NCI-H1436 treated with DMSO at 0.1 percent for 48 hours (cell line): ENCODE data around the gene WBP11.

Experiments used
- DNase-seq: peaks from one replicate; lab custom pipeline; 2025; lab: John Stamatoyannopoulos, UW

The WBP11 gene

DNA sequence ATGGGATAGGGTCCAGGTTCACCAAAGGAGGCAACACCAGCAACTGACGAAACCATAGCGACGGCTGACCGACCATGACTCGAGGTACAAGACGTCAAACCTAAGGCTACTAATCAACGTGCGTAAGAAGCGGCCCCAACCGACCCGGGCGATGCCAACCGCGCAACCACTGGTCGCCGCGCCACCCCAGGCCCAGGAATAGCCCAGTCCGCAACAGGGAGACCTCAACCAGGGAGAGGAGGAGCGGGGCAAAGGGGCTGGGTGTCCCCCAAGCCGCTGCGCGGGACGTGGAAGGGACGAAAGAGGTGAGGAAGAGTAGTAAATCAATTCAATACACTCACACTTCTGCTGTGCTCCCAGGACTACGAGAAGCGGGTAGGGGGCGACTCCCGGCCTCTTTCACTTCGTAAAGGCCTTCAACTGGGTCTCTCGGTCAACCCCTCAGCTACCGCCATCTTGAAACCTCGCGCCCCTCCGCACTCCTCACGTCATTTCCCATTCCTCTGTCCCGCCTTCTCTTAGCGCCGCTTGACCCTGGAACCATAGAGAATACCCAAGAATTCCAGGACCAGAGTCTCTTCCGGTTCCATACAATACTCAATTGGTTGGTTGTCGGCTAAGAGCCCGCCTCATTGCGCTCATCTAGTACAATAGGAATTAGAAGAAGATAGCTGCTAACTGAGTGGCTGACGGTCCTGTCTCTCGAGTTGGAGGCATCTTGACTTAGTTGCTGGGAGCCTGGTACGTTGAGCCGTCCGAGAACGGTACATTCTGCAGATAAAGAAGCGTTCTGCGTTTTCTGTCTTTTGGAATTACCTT lies at the start of gene WBP11, which contains the start of gene C12orf60:
WBP11 (minus strand) TSS at position 468 of the 819 bp plus-strand sequence. CDS start 2,095 bp downstream, outside the sequence.
C12orf60 (plus strand) TSS at position 660 of the 819 bp plus-strand sequence. CDS start 19,266 bp downstream, outside the sequence.
- peak; percentile 98 for DNase-seq

DNA sequence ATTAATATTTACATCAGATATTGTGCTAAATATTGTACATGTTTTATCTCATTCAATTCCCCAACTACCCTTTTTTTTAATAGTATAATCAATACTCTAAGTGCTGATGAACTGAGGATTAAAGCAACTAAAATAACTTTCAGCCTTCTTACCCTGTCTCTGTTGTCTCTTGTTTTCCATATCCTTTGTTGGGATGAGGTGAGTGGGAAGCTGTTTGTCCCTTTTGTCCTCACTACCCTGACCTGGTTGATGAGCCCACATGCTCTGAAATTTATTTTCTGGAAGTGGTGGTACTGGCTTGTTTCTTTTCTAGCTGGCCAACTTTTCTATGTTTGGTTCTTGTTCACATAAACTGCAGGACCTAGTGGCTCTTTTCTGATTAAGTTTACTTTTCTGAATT lies 49.6 kb upstream of the WBP11 start:
- no peak for DNase-seq

DNA sequence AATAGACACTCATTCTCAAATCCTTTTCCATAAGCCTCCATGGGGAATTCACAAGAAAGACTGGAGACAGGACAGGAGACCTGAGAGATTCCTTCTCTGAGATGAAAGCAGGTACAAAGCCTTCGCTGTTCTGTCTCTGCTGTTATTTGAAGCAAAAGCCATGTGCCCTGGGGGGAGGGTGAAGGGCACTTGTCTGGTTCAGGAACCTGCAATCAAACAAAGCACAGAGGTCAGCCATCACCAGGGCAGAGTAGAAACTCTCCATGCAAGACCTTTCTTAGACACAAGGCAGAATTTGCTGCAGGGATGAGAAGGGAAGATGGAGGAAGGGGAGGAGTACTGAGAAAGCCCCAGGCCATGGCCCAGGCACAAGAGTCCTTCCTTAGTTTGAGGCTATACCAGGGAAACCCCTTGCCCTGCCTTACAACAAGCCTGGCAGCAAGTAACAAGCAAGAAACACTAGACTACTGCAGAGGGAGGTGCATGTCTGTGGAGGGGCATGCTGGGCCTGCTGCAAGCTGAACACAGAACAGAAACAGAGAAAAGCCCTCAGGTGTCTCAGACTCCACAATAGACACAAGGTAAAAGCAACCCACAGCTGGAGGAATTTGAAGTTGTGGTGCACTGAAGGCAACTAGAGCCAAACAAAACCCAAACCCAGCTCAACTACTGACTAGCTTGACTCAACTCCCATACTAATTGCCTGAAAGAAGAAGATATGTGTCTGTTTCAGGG lies 47.8 kb upstream of the WBP11 start:
- DNase-seq, result no peak

DNA sequence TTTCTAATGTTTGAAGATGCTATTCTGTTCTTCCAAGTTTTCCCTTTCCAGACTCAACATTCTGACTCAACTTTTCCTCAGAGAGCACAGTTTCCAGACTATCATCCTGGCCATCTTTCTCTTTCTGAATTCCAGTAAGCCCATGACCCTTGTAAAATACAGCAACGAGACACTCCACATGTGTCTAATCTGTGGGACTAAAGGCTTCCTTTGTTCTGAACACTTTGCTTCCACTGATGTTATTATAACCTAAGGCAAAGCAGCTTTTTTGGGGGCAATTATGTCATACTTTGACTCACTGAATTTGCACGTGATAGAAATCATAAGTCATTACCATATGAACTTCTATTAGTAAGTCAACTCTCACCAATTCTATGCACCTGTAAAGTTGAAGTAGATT lies 46.4 kb upstream of the WBP11 start:
- no peak for DNase-seq

DNA sequence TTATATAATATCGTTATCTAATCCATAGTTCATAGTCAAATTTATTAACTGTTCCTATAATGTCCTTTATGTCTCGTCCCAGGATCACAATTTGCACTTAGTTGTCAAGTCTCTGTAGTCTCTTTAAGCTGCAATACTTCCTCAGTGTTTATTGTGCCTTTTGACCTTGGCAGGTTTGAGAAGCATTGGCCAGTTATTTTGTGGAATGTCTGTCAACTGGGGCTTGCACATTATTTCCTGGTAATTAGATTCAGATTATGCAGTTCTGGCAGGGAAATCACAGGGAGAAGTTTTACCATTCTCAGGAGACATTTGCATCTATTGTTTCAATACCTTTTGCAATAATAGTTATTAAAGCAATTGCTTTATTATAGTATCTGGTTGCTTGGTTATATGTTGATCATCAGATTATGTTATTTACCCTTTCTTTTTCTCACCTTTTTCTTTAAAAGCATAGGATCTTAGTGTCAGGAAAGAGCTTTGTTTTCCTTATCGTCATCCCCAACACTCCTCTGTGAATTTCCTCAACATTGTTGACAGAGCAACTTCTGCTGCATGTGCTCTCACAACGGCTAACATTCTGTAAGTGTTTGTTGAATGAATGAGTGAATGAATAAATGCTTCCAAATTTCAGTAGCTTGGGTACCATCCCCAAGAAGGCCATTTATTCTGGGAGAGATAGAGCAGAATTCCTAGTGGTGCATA lies 43.8 kb upstream of the WBP11 start:
- DNase-seq, result no peak

DNA sequence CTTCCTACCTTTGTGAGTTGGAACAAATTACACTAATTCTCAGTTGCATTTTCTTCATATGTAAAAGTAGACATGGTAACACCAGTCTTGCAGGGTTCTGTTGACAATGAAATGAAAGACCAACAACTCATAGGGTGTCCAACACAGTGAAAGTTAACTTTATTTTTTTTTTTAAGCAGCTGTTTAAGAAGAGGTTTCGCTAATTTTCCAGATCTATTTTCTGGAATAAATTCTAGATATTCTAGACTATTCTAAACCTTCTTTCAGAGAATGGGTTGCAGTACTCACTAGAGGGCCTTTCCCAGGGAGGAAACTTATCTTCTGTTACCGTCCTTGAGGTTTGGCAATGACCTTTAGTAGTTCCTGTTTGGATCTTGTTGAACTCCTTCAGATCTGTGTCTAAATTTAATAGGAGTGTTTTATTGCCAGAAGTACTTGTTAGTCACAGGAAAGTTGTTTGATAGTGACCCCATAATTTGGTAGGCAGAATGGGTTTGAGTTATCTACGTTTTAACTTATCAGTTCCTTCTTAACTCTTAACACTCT lies 42.8 kb upstream of the WBP11 start:
- DNase-seq, result no peak

DNA sequence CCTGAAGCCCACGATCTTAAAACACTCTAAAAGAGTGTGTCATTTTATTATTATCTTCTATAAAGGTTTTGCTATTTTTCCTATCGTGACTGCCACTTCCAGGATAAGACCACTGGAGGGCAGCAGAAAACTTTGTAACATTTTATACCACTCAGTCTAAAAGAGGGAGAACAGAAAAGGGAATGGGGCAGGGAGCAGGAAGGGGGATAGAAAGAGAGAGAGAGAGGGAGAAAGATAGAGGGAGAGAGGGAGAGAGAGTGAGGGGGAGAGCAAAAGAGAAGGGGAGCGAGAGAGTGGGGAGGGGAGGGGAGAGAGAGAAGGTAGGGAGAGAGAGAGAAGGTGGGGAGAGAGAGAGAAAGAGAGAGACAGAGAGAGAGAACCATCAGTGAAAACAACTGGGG lies 42.1 kb upstream of the WBP11 start:
- DNase-seq, result no peak

DNA sequence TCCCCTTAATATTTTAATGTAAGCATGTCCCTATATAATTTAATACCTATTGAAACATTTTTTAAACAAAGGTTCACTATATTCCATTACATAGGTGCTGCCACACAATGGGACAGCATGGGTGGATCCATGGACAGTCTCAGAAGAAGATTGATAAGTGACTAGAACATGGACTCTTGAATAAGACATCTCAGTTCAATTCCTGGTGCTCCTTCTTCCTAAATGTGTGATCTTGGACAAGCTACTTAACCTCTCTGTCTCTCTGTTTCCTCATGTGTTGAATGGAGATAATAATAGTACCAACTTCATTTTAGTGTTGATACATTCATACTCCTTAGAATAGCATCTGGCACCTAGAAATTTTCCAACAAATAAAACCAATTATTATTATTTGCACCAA lies 41.1 kb upstream of the WBP11 start:
- no peak for DNase-seq

DNA sequence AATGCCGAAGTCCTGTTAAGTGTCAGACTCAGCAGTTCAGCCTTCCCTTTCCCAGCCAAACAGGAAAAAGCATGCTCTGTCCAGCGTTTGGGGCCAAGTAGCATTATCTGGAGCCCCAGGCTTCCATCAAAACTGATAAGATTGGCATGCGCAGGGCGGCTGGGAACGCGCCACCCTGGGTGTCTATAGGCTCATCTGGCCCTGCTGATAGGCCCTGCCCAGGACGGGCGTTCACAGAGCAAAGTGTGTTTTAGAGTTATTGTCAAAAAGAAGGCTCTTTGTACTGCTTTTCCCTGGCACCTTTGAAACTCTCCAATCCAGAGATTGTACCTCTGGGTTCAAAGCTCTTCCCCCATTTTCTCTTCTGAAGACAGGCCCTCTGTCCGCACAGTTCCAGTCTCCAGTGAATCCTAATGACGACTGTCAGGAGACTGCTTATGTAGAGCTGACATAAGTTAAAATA lies 40.2 kb upstream of the WBP11 start, which contains the start of gene ART4:
ART4 (minus strand) TSS at position 102 of the 463 bp plus-strand sequence. CDS start 413 bp downstream, outside the sequence.
- no peak for DNase-seq

DNA sequence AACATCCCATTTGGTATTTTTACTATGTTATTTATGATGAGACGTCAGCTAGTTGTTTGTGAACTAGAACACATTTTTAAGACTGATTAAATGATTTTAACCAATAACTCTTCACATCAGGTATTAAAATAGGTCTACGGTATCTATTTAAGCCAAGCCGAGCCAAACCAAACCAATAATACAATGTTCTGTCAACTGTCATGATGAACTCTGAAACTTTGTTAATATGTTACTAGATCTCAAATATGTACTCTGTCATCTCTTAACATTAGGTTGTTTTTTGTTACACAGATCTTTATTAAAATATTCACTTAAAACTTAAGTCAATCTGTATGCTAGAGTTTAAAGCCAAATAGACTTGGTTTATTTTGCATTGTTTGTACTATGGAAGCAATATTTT lies 39.0 kb upstream of the WBP11 start:
- DNase-seq, result no peak

DNA sequence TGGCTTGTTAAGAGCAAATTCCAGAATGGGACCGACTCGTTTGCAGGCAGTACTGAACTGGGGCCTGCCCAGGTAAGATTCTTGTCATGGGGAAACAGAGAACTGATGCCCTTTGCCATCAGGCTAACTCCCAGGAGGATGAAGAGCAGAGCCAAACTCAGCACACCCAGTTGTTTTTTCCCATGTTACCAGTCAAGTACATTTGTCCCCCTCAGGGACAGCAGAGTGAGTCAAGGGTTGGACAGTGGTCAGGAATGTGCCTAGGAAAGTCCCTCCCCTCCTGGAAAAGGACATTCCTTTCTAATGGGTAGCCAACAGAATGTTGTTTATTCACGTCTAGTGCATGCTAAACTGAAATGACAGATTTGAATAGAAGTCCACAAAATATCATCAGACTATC lies 38.5 kb upstream of the WBP11 start:
- DNase-seq, result no peak

DNA sequence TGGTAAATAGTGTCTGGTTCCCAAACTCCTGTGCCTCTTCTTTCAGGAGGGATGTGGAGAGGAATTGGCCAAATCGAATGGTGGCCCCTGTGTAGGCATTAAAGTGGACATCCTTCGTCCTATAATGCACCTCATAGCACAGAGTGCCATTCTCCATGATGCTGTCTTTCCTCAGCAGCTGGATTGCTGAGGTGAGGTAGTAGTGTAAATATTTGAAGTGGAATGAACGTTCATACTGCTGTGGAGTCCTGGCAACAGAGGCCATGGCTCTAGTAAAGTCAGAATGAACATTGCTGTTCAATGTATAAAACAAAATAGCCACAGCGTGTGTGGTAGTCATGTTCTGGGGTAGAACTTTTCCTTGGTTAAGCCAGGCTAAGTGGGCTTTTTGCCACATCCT lies 37.3 kb upstream of the WBP11 start:
- DNase-seq, result no peak

DNA sequence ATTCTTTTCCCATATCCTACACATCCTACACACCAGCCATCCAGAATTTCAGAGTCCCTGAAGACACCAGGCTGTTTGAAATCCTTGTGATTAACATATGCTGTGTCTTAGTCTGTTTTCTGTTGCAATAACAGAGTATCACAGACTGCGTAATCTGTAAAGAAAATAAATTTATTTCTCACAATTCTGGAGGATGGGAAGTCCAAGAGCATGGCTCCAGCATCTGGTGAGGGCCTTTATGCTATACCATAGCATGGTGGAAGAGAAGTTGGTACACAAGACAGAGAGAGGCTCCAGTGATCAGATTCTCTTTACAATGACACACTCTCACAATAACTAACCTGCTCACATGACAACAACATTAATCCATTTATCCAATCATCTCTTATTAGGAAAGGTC lies 36.0 kb upstream of the WBP11 start:
- no peak for DNase-seq

DNA sequence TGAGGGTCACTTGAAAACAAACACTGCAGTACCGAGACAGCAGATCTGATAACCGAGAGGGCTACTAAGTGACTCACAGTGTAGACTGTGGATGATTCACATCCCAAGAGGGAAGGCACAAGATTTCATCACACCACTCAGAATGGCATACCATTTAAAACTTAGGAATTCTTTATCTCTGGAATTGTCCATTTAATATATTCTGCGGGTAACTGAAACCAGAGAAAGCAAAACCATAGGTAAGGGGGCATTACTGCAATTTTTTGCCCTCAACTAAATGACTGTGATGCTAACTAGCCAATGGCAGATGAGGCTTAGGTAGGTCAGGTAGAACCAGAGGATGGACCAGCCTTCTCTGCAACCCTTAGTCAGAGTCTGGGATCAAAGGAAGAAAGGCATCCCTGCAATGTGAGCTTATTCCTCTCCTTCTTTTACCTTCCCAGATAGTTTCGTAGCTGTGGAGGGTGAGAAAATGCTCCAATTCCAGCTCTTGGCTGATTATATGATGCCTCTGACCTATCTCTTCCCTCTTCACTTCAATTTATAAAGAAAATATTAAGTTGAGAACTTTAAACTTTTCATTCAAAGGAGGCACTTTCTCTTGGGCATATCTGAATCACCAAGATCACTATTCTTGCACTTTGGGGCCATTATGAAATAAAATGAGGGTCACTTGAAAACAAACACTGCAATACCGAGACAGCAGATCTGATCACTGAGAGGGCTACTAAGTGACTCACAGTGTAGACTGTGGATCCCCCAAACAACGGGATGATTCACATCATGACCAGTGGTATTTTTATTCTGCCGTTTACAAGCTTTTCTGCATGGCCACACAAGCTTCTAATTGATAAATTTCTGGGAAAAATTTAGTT lies 33.3 kb upstream of the WBP11 start:
- DNase-seq, result no peak

DNA sequence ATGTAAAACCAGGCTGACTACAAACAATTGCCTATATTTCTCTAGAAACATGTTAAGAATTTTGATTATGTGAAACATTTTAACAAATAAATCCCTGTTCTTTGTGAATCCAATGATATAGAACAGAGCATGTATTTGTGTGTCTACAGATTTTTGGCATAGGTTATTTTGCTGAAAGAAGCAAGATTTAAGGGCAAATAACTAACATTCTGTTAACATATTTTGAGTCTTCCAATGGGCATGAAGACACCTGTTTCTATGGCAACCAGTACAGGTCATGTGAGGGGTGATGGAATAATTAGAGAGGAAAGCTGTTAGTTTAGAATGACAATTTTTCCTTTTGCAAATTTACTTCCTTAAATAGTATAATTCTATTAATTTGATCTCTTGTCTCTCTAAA lies 31.2 kb upstream of the WBP11 start:
- DNase-seq, result no peak

DNA sequence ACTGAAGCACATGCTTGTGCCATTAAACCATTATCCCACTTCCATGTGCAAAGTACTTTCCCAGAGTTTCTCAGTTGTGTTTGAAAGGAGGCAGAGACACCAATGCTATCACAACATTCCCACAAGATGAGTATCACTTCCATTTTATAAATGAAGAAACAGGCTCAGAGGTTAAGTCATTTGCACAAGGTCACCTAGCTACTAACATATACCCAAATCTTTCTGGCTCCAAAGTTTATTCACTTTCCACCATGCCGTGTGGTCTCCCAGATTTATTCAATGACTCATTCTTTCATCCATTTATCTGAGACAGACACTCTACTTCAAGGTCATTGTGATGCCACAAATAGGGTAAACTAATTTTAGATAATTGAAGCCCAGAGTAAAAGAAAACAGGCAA lies 30.7 kb upstream of the WBP11 start:
- DNase-seq, result no peak

DNA sequence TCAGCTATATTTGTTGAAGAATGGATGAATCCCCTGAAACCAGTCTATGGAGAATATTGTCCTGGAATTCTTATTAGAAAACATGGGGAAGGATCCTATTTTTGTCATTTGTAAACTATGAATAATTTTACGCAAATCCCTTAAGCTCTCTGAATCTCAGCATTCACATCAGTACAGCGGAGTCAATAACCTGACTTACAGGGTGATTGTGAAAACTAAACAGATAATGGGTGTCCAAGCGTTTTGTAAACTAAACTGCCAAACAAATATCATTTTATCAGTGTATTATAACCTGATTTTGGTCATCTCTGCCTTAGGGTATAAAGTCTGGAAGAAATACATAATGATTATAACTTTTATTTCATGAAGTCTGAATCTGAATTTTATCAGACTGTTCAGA lies 30.1 kb upstream of the WBP11 start:
- no peak for DNase-seq

DNA sequence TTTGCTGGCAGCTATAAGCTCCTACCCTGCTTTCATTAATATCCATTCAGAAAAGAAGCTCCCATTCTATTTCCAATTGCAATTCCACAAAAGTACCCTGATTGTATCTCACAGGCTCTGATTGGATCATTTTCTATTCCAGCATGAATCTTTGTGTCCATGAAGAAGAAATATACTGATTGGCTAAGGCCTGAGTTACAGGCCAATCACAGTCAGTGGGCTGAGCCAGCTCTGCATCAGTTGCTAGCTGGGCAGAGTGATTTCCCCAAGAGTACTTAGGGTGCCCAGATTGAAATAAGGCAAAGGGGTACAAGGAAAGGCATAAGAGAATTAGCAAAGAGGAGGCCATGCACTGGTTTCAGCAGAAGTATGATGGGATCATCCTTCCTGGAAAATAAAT lies 25.6 kb upstream of the WBP11 start:
- no peak for DNase-seq

DNA sequence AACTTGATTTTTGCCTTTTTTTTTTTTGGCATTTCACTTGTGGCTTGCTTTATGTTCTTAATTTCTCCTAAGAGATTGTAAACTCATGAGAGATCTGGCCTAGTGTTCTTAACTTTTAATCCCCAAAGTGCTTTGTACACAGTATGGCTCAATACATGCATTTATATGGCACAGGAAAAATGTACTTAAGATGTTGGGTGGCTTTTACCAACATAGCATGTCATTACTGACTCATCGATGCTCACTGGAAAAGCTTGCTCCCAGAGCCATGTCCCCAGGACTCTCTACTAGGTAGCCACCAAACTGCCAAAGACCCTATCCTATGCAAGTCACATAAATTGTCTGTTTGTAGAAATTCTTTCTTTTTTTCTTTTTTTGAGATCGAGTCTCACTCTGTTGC lies 23.8 kb upstream of the WBP11 start:
- DNase-seq, result no peak

DNA sequence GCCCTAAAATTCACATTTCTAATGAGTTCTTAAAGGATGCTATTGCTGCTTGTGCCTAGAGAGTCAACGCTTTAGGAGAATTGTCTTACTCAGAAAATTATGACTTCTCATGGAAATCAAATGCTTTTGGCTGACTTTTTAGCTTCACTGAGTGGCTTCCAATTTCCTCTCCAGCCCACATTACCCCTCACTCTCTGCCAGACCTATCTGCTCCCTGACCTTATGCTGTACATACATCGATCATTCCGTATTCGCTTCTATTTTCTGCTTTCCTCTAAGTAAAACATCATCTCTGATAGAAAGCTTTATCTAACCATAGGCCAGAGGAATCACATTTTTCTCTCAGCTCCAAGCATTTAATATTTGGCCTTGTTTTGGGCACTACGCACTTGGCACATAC lies 23.2 kb upstream of the WBP11 start:
- DNase-seq, result no peak

DNA sequence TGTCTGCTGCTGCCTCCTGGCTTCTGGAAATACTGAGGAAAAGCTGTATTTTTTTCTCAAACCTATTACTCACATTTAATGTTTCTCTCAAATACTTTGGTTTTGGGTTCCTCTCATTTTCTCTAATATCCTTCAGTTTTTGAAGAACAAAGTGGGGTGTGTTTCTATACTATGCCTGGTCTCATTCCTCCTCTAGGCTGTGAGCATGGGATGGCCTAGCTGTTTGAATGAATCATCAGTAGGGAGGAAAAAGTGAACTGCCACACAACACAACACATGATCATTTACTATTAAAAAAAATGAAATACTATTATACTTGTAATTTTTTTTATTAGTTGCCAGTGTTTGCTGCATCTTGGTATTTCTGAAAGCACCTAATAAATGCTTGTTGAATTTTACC lies 22.0 kb upstream of the WBP11 start:
- DNase-seq, result no peak
